GM21529 (cell line): ENCODE data around the gene GMPPA.

Experiments used
- ATAC-seq: cut with Tn5 transposase; IDR thresholded peaks from one replicate; pipeline ENCODE4 v1.9.1; 2021; ENCODE audit not compliant: unreplicated experiment

GMPPA gene

DNA sequence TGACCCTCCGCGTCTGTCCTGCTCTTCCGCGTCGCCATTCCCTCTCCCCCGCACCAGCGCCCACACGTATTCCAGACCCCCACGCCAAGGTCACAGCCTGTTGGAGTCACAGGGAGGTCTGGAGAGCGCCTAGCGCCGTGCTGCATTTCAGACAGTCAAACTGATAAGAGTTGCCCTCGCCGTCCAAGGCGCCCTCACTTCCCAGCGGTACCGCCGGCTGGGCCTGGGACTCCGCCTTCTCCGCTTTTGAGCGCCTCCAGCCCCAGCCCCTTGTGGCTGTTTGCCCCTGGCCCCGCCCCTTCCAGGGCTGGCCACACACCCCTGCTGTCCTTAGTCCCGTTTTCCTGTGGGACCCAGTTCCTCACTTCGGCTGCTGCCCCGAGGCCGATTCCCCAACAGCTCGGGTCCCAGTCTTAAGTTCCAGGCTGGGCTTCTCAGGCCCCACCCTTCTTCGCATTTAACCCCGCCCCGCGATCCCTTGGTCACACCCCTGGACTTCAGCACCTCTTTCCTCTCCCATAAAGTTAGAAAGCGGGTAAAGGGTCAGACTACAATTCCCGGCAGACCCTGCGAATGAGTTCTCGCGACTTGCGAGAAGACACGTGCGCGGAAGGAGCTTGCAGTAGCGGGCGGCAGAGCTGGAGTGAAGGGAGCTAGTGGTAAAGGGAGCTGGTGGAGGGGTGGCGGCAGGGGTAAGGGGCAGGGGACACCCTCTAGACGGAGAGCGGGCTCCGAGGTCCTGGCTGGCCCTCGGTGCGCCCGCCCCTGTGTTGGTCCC is at the start of gene GMPPA:
Gene GMPPA, plus strand, starts transcription at position 612 of the 778 bp plus-strand sequence. CDS start 1,085 bp downstream, outside the sequence.
- ATAC-seq: peak; percentile 96

DNA sequence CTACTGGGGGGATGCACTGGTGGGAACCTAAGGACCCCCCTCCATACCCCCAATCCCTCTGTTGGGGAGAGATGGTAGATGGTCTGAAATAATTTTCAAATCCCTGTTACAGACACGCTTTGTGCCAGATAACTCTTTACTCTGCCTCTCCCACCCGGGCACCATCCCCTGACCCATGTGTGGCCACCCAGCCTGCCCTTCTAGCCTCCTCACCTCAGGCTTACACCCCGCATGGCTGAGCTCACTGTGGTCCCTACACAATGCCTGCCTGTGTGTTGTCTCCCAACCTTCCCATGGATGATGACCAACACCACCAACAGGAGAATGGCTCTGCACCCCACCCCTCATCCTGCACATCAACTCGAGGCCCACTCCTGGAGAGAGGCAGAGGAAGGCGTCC is 49.1 kb upstream of the GMPPA start:
- no peak for ATAC-seq

DNA sequence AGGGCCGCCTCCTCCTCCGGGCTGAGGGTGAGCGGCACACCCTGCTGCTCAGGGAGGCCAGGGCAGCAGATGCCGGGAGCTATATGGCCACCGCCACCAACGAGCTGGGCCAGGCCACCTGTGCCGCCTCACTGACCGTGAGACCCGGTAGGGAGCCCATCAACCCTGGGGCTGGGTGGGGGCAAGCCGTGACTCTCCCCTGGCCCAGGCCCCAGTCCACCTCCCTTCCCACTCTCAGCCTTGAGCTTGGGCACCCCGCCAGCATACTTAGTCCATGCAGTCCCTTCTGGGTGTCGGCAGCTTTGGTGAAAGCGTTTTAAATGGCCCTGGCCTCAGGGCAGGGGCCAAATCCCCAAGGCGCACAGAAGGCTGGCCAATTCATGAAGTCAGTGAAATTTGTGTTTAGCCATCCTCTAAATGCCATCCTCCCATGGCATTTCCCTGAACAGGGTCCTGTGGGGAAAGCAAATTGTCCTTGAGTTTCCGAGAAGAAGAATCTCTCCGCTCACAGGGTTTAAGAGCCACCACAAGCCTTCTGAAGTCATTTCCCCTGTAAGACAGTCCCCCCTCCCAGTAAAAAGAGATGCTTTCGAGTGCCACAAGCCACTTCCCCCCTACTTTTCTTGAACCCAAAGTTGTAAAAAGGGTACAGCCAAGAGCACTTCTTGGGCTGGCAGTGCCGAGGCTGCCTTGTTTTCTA is 46.9 kb upstream of the GMPPA start:
- no peak for ATAC-seq

DNA sequence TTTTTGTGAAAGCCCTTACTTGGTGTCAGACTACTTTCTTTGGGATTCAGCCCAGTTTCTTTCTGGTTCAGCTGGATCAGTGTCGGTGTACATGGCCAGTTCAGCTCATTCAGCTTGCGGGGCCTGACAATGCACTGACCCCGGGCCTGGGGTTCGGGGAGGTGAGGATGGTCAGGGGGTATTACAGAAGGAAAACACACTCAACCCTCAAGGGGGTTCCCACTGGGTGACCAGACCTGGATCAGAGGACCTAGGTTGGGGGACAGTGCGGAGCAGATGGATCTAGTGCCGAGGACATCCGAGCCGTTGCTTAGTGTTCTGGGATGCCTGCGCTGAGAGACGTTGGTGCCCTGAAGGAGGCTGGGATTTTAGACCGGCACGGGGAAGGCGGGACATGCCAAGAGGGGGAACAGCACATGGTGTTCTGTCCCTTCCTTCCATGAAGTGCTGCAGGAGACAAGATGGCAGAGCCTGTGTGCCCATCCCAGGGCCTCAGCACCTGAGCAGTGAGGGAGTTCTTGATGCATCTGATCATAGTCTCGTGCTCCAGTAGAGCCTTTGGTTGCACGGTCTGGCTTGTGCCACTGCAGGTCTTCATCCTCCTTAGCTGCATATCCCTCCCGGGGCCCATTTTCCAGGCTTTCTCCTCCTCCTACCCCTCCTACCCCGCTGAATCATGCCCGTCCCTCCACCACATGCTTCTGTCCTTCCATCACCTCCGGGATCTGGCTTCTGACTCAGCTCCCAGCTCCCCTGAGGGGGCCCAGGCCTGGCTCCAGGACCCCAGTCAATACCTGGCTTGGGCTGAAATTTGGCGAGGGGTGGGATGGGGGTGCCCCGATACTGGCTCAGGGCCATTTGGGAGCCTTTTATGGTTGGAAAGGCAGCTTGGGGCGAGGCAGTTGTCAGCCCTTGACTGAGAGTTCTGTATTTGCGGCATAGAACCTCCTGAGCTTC is 46.1 kb upstream of the GMPPA start:
- no peak for ATAC-seq

DNA sequence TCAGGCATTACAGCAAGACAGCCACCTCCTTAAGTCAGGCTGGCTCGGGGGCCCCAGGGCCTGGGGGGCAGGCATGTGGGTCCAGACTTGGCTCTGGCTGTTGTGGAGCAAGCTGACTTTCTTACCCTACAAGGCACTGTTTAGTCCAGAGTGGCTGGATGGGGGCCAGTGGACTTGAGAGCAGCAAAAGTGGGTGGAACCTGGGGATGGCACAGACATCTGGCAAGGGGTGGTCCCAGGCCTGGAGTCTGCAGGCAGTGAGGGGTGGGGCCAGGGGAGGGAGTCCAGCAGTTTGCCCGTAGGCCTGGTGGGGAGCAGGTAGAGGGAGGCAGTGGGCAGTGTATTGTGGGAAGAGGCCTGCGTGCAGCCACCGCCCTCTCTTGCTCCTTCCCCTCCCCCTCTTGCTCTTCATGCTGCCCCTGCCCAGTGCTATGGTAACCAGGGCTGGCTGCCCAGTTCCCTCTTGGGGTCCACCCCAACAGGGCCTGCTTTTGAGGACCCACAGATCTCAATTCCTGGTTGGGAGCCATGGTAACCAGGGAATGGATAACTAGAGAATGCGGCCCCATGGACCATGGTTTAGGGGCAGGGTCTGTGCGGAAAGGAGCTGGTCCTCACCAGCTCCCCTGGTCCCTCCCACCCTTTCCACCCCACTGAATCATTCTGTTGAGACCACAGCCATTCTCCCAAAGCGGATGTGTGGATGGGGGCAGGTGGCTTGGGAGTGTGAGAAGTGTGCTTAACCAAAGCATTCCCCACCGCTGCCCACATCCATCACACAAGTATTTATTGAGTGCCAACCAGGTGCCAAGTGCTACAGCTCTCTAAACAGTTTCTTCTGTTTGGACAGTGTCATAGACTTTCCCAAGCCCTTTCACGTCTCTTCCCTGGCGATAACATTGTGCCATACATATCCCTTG is 44.8 kb upstream of the GMPPA start:
- no peak for ATAC-seq

DNA sequence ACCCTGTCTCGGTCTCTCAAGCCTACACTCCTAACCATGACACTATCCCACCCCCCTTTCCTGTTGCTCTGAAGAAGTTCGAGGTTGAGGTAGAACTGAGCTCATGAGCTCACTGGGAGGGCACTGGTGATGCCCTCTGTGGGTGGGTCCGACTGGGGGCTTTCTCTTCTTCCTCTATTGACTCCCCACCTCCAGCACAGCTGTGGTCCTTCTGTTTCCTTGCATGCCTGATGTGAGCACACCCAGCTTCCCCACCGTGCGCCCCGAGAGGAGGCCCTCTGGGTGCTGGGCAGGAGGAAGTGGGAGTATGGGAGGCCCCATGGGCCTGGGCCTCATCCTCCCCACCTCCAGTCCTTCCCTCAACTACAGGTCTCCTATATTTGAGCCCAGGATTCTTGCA is 43.1 kb upstream of the GMPPA start:
- no peak for ATAC-seq

DNA sequence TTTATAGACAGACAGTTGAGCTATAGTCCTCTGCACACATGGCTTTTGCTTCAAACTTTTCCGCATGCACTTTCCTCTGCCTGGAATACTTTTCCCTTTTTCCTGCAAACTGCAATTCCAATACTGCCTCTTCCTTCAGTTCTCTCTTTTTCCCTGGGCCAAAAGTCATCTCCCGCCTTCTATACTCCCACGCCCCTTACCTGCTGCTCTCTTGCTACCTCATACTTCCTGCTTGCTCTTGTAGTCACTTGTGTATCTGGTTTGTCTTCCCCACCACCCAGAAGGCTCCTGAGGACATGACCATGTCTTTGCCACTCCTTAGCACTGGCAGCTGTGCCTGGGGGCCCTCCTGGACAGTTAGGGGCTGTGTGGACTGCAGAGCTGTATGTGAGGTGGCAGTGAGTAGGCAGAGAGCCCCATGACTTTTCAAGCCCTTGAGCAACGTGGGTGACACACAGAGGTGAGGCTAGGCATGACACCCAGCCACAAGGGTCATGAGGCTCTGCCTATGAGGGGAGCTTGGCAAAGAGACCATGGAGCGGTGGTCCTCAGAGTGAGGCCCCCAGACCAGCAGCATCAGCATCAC is 40.8 kb upstream of the GMPPA start:
- no peak for ATAC-seq

DNA sequence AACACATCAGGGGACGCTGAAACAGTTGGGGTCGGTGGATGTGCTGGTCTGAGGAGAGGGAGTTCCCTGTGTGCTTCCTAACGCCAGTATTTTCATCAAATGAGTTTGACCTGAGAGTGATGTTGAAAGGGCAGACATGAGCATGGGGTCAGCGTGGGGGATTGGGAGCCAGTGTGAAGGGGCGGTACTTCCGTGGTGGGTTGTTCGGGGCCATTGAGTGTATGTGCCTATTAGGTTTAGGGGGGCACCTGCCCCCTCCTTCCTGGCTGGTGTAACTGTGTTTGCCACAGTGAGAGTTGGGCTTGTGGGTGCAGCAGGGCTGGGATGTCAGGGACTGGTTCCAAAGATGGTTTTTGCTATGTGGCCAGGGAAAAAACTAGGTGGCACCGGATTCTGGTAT is 39.7 kb upstream of the GMPPA start:
- ATAC-seq: no peak

DNA sequence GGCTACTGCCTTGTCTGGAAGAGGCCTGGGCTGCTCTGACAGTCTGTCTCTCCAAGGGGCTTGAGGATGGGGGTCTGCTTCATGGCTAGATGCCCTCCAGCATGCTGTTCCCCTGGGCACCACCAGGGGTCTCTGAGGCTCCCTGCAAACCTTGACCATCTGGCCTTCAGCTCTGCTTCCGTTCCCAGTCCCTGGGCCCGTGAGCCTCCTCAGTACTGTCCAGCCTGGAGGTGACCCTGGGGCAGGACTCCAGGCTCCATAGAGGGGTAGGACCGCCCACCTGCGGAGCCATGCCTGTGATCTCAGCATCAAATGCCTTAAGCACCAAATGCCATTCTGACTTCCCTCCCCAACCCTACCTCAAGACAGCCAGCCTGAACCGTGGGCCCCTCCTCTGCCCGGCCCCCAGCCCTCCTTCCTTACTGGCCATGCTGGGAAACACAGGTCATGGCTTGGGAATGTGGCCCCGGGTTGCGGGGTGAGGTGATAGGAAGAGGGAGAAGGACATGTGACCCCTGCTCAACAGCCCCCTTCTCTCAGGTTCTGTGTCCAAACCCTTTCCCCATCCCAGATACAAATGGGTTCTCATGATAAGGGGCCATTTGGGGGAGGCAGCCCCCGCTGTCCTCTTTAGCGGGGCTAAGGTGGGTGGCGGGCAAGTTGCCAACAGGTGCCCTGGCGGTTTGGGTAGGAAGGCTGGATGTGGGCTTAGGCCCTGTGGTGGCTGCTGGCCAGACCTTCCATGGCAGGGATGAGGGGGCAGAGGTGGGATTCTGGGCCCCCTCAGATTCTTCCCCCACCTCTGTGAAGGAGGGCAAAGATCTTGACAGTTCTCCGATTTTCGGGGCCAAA is 39.0 kb upstream of the GMPPA start:
- ATAC-seq: peak; percentile 69

DNA sequence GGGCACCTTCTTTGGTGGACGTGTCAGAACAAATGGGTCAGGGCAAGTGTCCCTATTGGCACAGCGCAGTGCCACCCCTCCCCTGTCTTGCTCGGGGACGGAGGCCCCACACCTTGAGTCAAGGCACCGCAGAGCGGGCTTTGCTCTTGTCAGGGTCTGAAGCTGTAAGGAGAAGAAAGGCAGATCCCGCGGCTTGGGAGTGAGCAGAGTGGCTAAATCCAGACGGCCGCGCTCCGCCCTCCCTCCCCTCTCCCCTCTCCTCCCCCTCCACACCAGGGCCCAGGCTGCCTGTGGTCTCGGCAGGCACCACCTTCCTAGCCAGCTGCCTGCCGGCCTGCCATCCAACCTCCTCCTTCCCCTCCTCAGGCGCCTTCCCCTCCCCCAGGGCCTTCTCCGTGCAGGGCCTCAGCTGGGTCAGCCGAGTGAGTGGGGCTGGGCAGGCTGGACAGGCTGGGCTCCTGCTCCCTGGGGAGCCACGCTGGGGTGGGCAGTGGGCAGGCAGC is 38.2 kb upstream of the GMPPA start:
- no peak for ATAC-seq

DNA sequence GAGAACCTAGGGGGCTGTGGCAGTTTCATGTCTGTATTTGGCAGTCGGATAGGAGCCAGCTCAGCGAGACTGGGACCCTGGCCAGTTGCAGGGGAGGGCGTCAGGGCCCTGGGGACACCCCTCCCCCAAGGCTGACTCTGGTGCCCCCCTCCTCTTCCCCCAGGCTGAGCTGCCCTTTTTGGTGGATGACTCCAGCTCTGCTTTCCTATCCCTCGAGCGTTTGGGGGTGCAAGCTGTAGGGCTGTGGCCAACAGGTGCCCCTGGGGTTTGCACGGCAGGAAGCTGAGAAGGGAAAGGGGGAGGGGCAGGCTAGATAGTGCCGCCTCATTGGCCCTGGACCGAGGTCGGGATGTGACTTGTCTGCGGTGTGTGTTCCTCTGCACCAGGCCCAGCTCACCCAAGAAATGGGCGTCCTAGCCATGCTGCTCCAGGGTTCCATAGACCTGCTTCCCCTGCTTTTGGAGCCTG is 37.6 kb upstream of the GMPPA start:
- ATAC-seq: no peak

DNA sequence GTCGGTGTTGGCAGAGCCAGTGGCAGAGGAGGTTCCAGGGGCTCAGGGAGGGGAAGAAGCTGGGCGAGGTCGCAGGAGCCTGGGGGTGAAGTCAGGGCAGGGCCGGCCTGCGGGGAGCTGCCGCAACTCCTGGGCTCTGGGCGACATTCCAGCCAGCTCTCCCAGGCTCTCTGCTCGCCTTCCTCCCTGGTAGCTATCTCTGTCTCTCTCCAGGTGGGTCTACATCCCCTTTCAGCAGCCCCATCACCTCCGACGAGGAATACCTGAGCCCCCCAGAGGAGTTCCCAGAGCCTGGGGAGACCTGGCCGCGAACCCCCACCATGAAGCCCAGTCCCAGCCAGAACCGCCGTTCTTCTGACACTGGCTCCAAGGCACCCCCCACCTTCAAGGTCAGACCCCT is 37.0 kb upstream of the GMPPA start:
- no peak for ATAC-seq

DNA sequence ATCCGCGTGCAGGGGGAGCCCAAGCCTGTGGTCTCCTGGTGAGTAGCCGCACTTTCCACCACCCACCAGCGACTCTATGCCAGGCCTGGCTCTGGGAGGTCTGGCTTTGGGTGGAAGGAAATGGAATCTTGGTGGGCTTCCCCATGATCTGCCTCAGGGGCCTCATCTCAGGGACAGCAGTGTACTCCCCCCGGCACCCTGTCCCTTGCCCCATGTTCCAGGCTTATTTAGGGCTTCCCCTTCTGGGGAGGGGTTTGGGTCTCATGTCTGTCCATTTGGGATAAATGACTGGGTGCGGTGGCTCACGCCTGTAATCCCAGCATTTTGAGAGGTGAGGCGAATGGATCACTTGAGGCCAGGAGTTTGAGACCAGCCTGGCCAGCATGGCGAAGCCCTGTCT is 36.3 kb upstream of the GMPPA start:
- ATAC-seq: no peak

DNA sequence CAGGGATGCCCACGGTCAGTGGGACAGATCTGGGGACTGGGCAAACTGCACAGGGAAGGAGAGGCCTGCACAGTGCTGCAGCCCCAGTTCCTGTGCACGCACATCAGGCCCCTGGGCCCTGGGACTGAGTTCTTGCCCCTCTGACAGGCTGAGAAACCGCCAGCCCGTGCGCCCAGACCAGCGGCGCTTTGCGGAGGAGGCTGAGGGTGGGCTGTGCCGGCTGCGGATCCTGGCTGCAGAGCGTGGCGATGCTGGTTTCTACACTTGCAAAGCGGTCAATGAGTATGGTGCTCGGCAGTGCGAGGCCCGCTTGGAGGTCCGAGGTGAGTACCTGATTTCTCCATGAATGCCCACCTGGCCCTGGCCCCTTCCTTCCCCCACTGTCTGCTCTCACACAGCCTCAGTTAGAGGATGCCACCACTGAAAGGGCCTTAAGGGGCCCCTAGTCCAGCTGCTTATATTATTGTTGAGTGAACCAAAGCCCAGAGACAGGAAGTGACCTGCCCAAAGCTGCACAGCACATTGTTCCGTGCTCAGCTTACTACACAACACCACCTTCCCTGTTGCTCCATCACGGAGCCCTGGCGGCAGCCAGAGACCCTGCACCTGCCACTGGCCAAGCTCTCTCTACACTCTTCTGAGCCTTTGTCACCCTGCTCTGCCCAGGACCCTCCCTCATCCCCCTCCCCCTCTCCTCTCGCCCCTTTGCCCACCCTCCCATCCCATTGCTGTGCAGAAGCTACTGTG is 34.2 kb upstream of the GMPPA start:
- ATAC-seq: no peak

DNA sequence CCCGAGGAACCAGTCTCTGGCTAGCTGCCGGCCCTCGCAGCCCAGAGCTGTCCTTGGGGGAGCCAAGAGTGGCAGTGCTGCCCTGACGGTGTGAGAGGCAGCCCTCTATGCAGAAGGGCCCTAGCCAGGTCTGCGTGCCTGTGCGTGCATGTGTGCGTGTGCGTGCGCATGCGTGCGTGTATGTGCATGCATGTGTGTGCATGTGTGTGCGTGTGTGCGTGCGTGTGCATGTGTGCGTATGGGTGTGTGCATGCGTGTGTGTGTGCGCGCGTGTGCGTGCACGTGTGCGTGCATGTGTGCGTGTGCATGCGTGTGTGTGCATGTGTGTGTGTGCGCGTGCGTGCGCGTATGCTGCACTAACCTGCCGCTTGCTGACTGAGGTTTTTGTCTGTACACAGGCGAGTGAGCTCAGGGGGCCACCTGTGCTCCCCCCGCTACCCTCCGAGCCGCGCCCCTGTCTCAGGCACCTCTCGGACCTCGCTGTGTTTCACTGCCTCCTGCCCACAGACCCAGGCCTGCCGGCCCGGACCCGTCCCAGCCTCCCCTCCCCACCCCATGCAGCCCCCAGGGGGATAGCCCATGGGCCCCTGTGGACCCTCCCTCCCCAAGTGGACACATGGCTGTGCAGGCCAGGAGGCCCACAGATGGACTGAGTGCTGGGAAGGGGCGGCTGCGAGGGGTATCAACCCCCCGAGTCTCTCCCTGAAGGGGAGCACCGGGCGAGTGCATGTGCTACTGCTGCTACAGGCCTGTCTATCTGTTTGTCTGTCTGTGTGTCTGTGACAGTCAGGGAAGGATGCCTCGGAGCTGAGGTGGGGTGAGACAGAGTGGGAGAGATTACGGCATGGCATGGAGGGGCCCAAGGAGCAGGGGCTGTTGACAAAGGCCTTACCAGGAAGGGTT is 32.8 kb upstream of the GMPPA start:
- ATAC-seq: no peak

DNA sequence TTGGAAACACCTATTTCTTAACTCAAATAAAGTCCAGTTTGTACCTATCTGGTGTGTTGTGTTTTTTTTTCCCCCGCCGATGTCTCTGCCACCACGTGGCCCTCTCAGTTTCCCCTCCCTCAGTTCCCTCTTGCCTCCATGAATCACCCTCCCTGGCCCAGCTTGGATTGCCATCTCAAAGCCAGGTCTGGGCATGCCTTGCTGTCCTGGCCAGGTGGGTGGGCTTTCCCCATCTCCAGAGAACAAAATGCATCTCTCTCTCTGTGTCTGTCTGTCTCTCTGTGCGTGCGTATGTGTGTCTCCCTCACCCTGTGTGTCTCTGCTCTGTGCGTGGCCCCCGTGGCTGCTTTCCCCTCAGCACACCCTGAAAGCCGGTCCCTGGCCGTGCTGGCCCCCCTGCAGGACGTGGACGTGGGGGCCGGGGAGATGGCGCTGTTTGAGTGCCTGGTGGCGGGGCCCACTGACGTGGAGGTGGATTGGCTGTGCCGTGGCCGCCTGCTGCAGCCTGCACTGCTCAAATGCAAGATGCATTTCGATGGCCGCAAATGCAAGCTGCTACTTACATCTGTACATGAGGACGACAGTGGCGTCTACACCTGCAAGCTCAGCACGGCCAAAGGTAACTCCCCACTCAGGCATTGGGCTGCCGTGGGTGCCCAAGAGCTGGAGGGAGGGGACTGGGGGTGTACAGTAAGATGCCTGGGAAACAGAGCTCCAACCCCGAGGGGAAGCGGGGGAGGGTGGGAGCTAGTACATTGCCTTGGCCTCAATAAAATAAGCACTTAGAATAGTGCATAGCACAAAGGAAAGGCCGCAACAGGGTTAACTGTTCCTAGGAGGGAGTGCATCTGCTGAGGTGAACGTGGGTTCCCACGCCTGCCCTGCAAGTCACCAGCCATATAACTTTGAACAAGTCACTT is 31.6 kb upstream of the GMPPA start:
- no peak for ATAC-seq
